A549 treated with AZD9567 at 1 μM for 4 hours (cell line): ENCODE data around the gene HAVCR1. TPM values are rescaled to one million over a fixed set of nuclear protein-coding genes. Genes with fewer than 3 reads are reported as not detected.

Source experiments
- total RNA-seq: library from RNA; stranded (reverse); fragments of 200-300 nt; extraction: Qiagen RNA extraction; gene quantifications from 5 replicates; pipeline ENCODE4 v1.2.3, GENCODE V29; 2022; ENCODE audit not compliant: insufficient read depth

HAVCR1 gene
- total RNA-seq: 21.1 to 25.1 TPM (median 22.4 TPM) in 5 replicates

GRCh38 chr5:157059093-157059539, at the start of gene HAVCR1:
HAVCR1 (minus strand) TSS chr5:157059116; CDS start chr5:157057943, 1,173 bp downstream.

Other genes starting within 250 kb of the HAVCR1 start
- 0.06 to 0.17 TPM (median 0.15 TPM) in 4 of 5 replicates, not detected in the other for gene PPP1R2B, start 208.8 kb downstream of the HAVCR1 start, total RNA-seq
- gene TIMD4, start 95.9 kb downstream of the HAVCR1 start, total RNA-seq: 0.97 to 2.5 TPM (median 1.1 TPM) in 5 replicates
- gene HAVCR2, start 49.9 kb upstream of the HAVCR1 start, total RNA-seq: 0.14 to 0.32 TPM (median 0.20 TPM) in 4 of 5 replicates, not detected in the other
- 10.7 to 16.6 TPM (median 15.3 TPM) in 5 replicates for gene MED7, start 83.7 kb upstream of the HAVCR1 start, total RNA-seq
- not detected in 5 replicates for gene GARIN3, start 107.1 kb upstream of the HAVCR1 start, total RNA-seq
- gene ITK, start 121.7 kb upstream of the HAVCR1 start, total RNA-seq: 0.05 to 0.09 TPM (median 0.09 TPM) in 4 of 5 replicates, not detected in the other
- gene CYFIP2, start 207.0 kb upstream of the HAVCR1 start, total RNA-seq: 18.7 to 23.9 TPM (median 20.5 TPM) in 5 replicates